ENCODE results near the gene AIMP1.

Gene AIMP1

GRCh38 chr4:106315968-106316772, at the start of gene AIMP1, which contains the start of gene TBCK:
AIMP1 (plus strand) TSS chr4:106316550; CDS start chr4:106325010, 8,460 bp downstream.
TBCK (minus strand) TSS chr4:106316209; CDS start chr4:106308960, 7,249 bp downstream.
- DNase-seq (ENCODE audit: low read depth): peak; percentile 74

DNA sequence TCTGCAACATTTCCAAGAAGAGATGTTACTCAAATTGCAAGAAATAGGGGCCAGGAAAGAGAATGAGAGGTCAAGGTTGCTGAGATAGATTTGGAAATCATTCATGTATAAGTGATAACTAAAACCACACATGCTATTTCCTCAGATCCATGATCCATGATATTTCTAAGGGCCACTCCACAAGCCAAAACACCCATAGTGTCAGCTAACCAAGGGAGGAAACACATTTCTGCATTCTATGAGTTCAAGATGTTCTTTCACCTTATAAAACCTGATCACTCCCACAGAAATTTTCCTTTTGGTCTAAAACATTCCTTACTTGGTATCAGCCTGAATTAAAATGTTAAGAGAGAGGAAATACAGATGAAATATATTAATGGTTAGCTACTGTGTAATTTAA, 47.6 kb upstream of the AIMP1 start:
- DNase-seq (ENCODE audit: low read depth): no peak

- DNase-seq (ENCODE audit: low read depth): no peak
Measured at GRCh38 chr4:106269711-106270110, 46.6 kb upstream of the AIMP1 start.

DNA sequence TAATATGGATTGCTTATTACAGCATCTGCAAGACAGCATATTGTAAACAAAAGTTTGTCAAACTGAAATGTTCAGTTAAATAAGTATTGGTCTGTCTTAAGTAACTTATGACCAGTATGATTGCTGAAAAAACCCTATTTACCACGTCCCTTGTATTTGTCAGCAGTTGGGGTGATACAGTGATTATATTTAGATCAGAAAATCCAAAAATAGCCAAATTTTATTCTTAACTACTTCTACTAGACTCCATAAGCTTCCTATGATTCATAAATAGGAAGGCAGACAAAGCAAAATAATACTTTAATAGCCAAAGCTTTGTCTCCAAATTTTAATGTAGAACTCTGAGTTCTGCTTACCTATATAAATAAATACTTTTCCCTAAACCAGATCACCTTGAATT, 45.6 kb upstream of the AIMP1 start:
- DNase-seq (ENCODE audit: low read depth): no peak

- DNase-seq (ENCODE audit: low read depth): no peak
Measured at GRCh38 chr4:106273831-106274230, 42.5 kb upstream of the AIMP1 start.

DNA sequence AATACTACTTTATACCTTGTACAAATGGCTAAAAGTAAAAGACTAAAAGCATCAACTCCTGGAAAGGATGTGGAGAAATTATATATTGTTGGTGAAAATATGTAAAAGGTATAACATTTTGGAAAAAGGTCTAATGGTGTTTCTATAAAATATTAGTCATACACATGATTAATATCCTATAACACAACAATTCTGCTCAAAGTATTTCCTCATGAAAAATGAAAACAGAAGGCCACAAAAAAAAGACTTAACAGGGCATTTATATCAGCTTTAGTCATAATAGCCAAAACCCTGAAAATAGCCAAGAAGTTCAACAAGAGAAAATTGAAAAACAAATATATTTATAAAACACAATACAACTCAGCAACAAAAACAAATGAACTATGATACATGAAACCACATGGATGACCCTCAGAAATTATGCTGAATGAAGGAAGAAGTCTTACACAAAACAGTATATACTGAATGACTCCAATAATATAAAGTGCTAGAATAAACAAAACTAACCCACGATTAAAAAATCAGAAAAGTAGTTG, 39.1 kb upstream of the AIMP1 start:
- DNase-seq (ENCODE audit: low read depth): no peak

DNA sequence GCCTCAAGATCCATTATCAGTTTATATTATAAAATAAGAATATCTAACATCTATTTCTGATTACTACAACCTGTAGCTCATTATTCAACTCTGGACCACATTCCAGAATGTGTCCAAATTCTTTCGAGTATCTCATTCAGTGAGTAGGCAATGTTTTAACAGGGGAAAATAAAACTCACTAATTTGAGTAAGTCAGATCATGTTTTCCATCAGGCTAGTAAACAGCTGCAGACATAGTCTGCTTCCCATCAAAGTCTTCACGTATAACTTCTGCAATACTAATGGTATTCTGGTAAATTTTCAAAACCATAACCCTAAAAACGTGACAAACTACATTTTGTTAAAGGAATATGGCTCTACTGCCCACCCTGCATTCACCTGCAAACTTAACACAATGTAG, 32.1 kb upstream of the AIMP1 start:
- DNase-seq (ENCODE audit: low read depth): no peak

GRCh38 chr4:106286611-106287010, 29.7 kb upstream of the AIMP1 start:
- no peak for DNase-seq (ENCODE audit: low read depth)

DNA sequence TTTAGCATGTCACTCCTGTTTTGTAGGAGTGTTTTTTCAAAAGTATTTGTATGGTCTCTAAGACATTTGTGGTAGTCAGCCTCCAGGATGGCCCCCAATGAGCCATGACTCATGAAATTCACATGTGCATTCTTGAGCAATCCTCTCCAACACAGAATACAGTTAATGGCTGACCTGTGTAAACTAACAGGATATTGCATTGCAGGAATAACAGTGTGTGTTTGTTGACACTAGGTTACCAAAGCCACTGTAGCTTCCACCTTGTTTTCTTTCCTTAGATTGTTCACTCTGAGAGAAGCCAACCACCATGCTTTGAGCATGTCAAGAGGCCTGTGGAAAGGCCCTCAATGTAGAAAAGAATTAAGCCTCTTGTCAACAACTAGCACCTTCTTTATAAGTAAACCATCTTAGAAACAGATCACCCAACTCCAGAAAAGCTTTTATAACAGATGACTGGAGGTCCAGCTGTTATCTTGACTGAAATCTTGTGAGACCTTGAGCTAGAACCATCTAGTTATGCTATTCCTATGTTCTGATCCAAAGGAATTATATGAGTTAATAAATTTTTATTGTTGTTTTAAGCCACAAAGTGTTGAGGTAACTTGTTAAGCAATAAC, 28.9 kb upstream of the AIMP1 start:
- DNase-seq (ENCODE audit: low read depth): no peak

DNA sequence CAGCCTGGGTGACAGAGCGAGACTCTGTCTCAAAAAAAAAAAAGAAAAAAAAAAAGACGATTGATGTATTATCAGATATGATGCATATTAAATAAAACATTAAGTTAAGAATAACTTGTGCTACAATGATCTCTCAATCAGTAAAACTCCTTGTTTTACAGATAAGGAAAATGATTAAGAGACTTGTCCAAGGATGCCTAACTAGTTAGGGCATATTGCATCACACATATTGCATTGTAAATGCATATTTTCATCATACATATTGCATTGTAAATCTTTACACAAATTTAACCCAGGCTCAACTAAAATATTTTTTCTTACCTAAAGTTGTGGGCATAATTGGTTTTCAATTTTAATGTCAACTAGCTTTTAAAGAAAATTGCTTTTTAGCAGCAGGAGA, 26.6 kb upstream of the AIMP1 start:
- DNase-seq (ENCODE audit: low read depth): no peak

GRCh38 chr4:106291678-106292077, 24.7 kb upstream of the AIMP1 start:
- no peak for DNase-seq (ENCODE audit: low read depth)

GRCh38 chr4:106294062-106294461, 22.3 kb upstream of the AIMP1 start:
- DNase-seq (ENCODE audit: low read depth): no peak

DNA sequence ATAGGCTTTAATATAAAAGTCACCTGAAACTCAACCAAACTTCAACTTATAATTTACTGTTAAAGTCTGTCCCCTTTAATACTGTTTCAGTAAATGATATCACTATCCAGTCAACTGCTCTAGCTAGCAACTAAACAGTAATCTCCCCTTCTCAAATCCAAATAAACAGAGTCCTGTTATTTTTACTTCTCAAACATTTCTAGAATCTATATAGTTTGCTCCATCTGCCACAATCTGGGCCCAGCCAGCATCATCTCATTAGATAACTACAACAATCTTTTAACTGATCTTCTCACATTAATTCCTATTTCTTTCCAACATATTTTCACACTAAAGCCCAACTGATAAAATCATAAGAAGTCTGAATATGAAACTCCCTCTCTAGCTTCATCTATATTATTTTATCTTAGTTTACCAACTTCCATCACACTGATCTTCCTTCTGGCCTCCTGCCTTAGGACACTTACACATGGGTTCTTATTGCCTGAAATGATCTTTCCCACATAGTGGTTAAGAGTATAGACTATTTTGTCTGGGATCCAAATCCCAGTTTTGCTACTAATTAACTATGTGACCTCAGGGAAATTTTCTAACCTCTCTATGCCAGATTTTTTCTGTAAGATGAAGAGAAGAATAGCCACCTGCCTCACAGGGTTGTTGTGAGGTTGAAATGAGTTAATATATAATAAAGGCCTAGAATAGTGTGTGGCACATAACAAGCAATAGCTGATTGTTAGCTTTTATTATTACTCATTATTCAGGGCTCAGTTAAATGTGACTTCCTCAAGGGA, 18.9 kb upstream of the AIMP1 start:
- DNase-seq (ENCODE audit: low read depth): no peak

DNA sequence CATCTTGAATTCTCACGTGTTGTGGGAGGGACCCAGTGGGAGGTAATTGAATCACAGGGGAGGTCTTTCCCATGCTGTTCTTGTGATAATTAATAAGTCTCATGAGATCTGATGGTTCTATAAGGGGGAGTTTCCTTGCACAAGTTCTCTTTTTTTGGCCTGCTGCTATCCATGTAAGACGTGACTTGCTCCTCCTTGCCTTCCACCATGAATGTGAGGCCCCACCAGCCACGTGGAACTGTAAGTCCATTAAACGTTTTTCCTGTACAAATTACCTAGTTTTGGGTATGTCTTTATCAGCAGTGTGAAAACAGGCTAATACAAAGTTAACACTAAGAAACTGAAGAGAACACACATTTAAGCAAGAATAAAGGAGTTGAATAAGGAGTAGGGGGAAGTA, 16.4 kb upstream of the AIMP1 start:
- no peak for DNase-seq (ENCODE audit: low read depth)

DNA sequence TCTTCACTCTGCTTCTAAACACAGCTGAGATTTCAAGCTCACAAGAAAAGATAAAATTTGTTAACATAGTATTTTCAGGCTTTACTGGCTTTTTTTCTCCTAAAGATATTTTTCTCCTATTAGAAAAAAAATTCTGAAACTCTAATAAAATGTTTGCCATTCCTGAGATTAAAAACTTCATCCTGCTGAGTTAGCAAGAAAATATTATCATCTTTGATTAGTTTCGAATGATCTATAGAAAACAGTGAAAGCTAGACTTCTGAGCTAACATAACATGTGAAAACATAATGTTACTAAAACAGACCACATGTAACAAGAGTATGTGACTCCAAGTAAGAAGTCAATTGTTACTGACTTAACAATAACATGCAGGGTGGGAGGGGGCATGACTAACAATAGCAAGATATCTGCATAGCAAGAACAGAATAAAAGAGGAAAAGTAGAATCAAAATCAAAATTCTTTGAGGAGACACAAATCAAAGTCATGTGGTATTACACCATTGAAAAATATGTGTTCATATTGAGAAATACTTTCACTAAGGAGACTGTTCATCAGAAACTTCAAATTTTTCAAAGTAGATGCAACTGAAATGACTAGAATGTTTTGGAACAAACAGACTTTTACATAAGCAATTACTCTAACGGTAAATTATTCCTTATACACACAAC, 14.8 kb upstream of the AIMP1 start:
- DNase-seq (ENCODE audit: low read depth): no peak

DNA sequence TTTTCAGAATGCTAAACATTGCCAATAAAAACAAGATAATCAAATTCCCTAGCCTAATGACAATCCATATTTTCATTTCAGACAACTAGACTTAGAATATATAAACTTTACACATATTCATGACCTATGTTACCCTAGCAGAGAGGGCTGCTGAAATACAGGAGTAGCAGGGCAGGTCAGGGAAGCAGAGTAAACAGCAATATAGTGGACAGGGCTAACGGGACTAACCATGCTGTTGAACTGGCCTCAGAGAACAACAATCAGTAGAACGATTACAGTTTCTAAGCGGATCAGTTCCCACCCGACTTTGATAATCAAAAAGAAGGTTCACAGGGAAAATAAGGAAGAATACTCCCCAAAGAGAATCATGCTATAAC, 14.3 kb upstream of the AIMP1 start:
- no peak for DNase-seq (ENCODE audit: low read depth)

GRCh38 chr4:106303548-106304281, 12.6 kb upstream of the AIMP1 start:
- no peak for DNase-seq (ENCODE audit: low read depth)

- DNase-seq (ENCODE audit: low read depth): no peak
Measured at GRCh38 chr4:106304632-106305031, 11.7 kb upstream of the AIMP1 start.

DNA sequence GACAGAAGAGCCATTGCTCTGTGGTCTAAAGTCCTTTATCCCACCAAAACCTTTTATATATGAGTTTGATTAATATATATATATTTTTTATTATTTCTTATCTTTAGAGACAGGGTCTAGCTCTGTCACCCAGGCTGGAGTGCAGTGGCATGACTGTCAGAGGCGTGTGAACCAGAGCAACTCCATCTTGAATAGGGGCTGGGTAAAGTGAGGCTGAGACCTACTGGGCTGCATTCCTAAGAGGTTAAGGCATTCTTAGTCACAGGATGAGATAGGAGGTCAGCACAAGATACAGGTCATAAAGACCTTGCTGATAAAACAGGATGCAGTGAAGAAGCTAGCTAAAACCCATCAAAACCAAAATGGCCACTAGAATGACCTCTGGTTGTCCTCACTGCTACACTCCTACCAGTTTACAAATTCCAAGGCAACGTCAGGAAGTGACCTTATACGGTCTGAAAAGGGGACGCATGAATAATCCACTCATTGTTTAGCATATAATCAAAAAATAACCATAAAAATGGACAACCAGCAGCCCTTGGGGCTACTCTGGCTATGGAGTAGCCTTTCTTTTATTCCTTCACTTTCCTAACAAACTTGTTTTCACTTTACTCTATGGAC, 10.8 kb upstream of the AIMP1 start:
- DNase-seq (ENCODE audit: low read depth): no peak

GRCh38 chr4:106306561-106306960, 9.8 kb upstream of the AIMP1 start:
- no peak for DNase-seq (ENCODE audit: low read depth)

DNA sequence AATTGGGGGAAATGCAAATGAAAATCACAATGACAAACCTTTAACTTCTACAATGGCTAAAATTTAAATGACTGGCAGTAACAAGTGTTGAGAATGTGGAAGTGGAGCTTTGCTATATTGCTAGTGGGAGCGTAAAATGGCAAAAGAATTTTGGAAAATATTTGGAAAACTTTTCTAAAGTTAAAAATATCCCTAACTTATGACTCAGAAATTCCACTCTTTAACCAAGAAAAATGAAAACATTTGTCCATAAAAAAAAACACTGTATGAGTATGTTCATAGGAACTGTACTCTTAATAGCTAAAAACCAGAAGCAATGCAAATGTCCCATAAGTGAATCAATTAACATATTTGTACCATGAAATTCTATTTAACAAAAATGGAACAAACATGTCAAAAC, 4.0 kb upstream of the AIMP1 start:
- DNase-seq (ENCODE audit: low read depth): no peak

Measured in stimulated activated CD8-positive, alpha-beta memory T cell treated with anti-CD3 and anti-CD28 coated beads, Interleukin-4, amount 100 ng/mL, for 24 hours (primary cell).